ENCODE data around the gene CAMK1D.

The CAMK1D gene

GRCh38 chr10:12874501-12874900, 525.2 kb downstream of the CAMK1D start:
- Mint-ChIP-seq H3K36me3 (no peaks in the 10 kb centered on the region), H3K4me3 (no peak overlapping the region), H3K9me3 (ENCODE audit: low read depth) (no peaks in the 10 kb centered on the region), H3K27me3 (peaks cover 2% of the 10 kb centered on the region), H3K4me1 (ENCODE audit: low read depth) (no peaks in the 10 kb centered on the region), H3K27ac (no peak overlapping the region)

DNA sequence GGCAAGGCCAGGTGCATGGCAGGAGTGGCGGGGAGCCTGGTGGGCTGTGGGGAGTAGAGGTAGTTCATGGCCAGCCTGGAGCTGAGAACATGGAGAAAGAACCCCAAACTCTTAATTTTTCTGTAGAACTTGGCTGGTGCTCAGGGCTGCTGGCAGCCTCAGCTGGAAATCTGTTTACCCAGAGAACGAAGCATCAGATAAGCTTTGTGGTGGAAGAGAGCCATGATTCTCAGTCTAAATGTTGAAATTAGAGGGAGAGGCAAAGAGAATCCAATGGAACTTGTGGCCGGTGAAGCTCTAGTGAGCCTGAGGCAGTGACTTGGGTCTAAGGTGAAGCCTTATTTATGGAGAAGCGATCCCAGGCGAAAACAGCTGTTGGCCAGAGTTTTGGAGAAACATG, 525.8 kb downstream of the CAMK1D start:
- Mint-ChIP-seq H3K36me3 (no peaks in the 10 kb centered on the region), H3K9me3 (ENCODE audit: low read depth) (no peaks in the 10 kb centered on the region)

GRCh38 chr10:12876266-12876665, 526.9 kb downstream of the CAMK1D start:
- Mint-ChIP-seq H3K36me3 (no peaks in the 10 kb centered on the region), H3K27ac (no peak overlapping the region), H3K9me3 (ENCODE audit: low read depth) (no peaks in the 10 kb centered on the region), H3K4me3 (no peak overlapping the region), H3K4me1 (ENCODE audit: low read depth) (no peaks in the 10 kb centered on the region), H3K27me3 (peaks cover 2% of the 10 kb centered on the region)

More for the DNA sequence above, 525.8 kb downstream of the CAMK1D start:
- Mint-ChIP-seq H3K27me3 (peaks cover 2% of the 10 kb centered on the region), H3K4me1 (ENCODE audit: low read depth) (no peaks in the 10 kb centered on the region), H3K4me3 (no peak overlapping the region), H3K27ac (no peak overlapping the region)

GRCh38 chr10:12877150-12877549, 527.8 kb downstream of the CAMK1D start:
- H3K36me3 Mint-ChIP-seq: no peaks in the 10 kb centered on the region
- H3K27ac Mint-ChIP-seq: no peak overlapping the region
- H3K4me1 Mint-ChIP-seq (ENCODE audit: low read depth): no peaks in the 10 kb centered on the region
- H3K4me3 Mint-ChIP-seq: no peak overlapping the region
- H3K27me3 Mint-ChIP-seq: peaks cover 2% of the 10 kb centered on the region
- no peaks in the 10 kb centered on the region for H3K9me3 Mint-ChIP-seq (ENCODE audit: low read depth)

DNA sequence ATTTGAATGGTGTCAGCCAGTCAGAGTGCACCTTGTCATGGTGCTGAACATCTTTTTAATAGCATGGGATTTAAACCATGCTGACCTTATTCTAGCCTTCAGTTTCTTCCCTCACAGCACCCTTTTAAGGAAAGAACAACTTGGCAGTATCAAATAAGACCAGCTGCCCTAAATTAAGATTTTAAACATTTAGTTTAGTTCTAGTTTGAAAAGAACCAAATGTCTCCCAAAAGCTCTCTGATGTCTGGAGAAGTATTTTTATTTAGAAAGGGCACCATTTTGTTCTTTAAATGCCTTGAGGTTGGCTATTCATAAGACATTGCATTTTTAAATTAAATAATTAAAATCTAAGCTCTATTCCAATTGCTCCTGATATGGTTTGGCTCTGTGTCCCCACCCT, 531.1 kb downstream of the CAMK1D start:
- Mint-ChIP-seq H3K4me1 (ENCODE audit: low read depth) (no peaks in the 10 kb centered on the region), H3K36me3 (no peaks in the 10 kb centered on the region), H3K27ac (no peak overlapping the region), H3K27me3 (peaks cover 2% of the 10 kb centered on the region), H3K4me3 (no peak overlapping the region), H3K9me3 (ENCODE audit: low read depth) (no peaks in the 10 kb centered on the region)

GRCh38 chr10:12884851-12885250, 535.5 kb downstream of the CAMK1D start:
- no peaks in the 10 kb centered on the region for H3K9me3 Mint-ChIP-seq (ENCODE audit: low read depth)
- no peak overlapping the region for H3K27ac Mint-ChIP-seq
- no peaks in the 10 kb centered on the region for H3K4me1 Mint-ChIP-seq (ENCODE audit: low read depth)

More at GRCh38 chr10:12884851-12885250, 535.5 kb downstream of the CAMK1D start:
- peaks cover 2% of the 10 kb centered on the region for H3K27me3 Mint-ChIP-seq
- no peaks in the 10 kb centered on the region for H3K36me3 Mint-ChIP-seq
- no peak overlapping the region for H3K4me3 Mint-ChIP-seq

Data from activated naive CD8-positive, alpha-beta T cell (primary cell).